H1 (cell line): Measurements from ENCODE around the gene FOXG1. TPM values are rescaled to one million over a fixed set of nuclear protein-coding genes. Genes with fewer than 3 reads are reported as not detected.

Experiments used
- CTCF ChIA-PET: fragments of 300-600 bp; sonication (Branson Sonifier 250); formaldehyde crosslinking; loops from one replicate; lab custom pipeline; 2021; ENCODE audit not compliant: partially characterized antibody; lab: Charles Lee
- POLR2A ChIA-PET: fragments of 300-600 bp; sonication (Branson Sonifier 250); formaldehyde crosslinking; loops from one replicate; lab custom pipeline; 2021; ENCODE audit warnings: inconsistent platforms; ENCODE audit not compliant: partially characterized antibody; lab: Charles Lee
- DNase-seq, 2 experiments: peaks; one replicate each; pipeline versions ENCODE4 v3.0.0 to v3.0.0-alpha.2; 2010 to 2022; ENCODE audit warnings: low spot score in 2 of 2, low read depth in 1 of 2, mixed read lengths in 1 of 2
- FAIRE-seq: peaks from 2 replicates; lab custom pipeline; 2011; peaks lifted over from hg19 to GRCh38; lab: Jason Lieb, UNC
- H2AFZ ChIP-seq: 2 replicates; pipeline ENCODE4 v1.8.1; 2012; ENCODE audit warnings: low read length, inconsistent platforms
- H2AK5ac ChIP-seq: 2 replicates; pipeline ENCODE4 v1.6.1; 2013; ENCODE audit warnings: low read depth, low read length
- H2BK120ac ChIP-seq: replicated peaks from 2 replicates; pipeline ENCODE3; 2013; ENCODE audit warnings: low read depth, low read length, inconsistent platforms
- H2BK12ac ChIP-seq: 2 replicates; pipeline ENCODE4 v1.6.1; 2013; ENCODE audit warnings: low read depth, low read length
- H2BK15ac ChIP-seq: 2 replicates; pipeline ENCODE4 v1.6.1; 2013; ENCODE audit warnings: low read length
- H2BK20ac ChIP-seq: 2 replicates; pipeline ENCODE4 v1.6.1; 2013; ENCODE audit warnings: low read length
- H2BK5ac ChIP-seq: 2 replicates; pipeline ENCODE4 v1.6.1; 2013; ENCODE audit warnings: low read depth, low read length
- H3K14ac ChIP-seq: 2 replicates; pipeline ENCODE4 v1.6.1; 2013; ENCODE audit warnings: inconsistent platforms; ENCODE audit not compliant: insufficient read length
- H3K18ac ChIP-seq: 2 replicates; pipeline ENCODE4 v1.6.1; 2013; ENCODE audit warnings: low read length; ENCODE audit errors: extremely low read depth
- H3K23ac ChIP-seq: 2 replicates; pipeline ENCODE4 v1.6.1; 2013; ENCODE audit warnings: inconsistent platforms; ENCODE audit not compliant: insufficient read length
- H3K23me2 ChIP-seq: 2 replicates; pipeline ENCODE4 v1.6.1; 2013; ENCODE audit warnings: low read depth, low read length
- H3K27ac ChIP-seq: 2 replicates; pipeline ENCODE4 v1.6.1; 2011; ENCODE audit warnings: low read depth, low read length, inconsistent platforms
- H3K27me3 ChIP-seq, 4 experiments: replicated peaks in 1 of 4; 1 replicate in 1 of 4; 2 replicates in 3 of 4; pipeline versions ENCODE4 v1.6.1 to v1.8.1; 2011 to 2013; ENCODE audit warnings: low read length in 3 of 4, mild to moderate bottlenecking in 3 of 4, inconsistent platforms in 2 of 4, mixed read lengths in 2 of 4, moderate library complexity in 1 of 4; ENCODE audit not compliant: control insufficient read depth in 3 of 4, insufficient read depth in 3 of 4; ENCODE audit errors: extremely low read depth in 1 of 4
- H3K36me3 ChIP-seq, 4 experiments: 2 replicates each; pipeline versions ENCODE4 v1.6.1 to v1.8.1; 2011 to 2013; ENCODE audit warnings: mild to moderate bottlenecking in 4 of 4, low read length in 3 of 4, moderate library complexity in 2 of 4, control low read depth in 1 of 4, inconsistent platforms in 1 of 4; ENCODE audit not compliant: insufficient read depth in 4 of 4, control insufficient read depth in 2 of 4
- H3K4ac ChIP-seq: replicated peaks from 2 replicates; pipeline ENCODE3; 2013; ENCODE audit warnings: low read length, low read depth, mixed read lengths, inconsistent platforms; ENCODE audit not compliant: insufficient read length
- H3K4me1 ChIP-seq, 4 experiments: replicated peaks in 1 of 4; 1 replicate in 1 of 4; 2 replicates in 3 of 4; pipeline versions ENCODE4 v1.6.1 to v1.8.1; 2011 to 2013; ENCODE audit warnings: low read length in 3 of 4, inconsistent platforms in 2 of 4, mixed read lengths in 1 of 4; ENCODE audit not compliant: insufficient read depth in 4 of 4, control insufficient read depth in 3 of 4
- H3K4me2 ChIP-seq, 2 experiments: 2 replicates each; pipeline versions ENCODE4 v1.6.1 to v1.8.1; 2011 to 2013; ENCODE audit warnings: low read depth in 2 of 2, low read length in 2 of 2, control low read depth in 1 of 2, inconsistent platforms in 1 of 2, mild to moderate bottlenecking in 1 of 2; ENCODE audit not compliant: insufficient read depth in 1 of 2
- H3K4me3 ChIP-seq, 4 experiments: fragments of 200-600, 300-600 bp in 1 of 4; sonication (generic), shearing (Covaris generic), sonication (Bioruptor Twin) in 1 of 4; 2 replicates each; pipeline versions ENCODE4 v1.5.1 to v1.8.1; 2011 to 2016; ENCODE audit warnings: low read length in 4 of 4, low read depth in 3 of 4, control low read depth in 2 of 4, inconsistent platforms in 2 of 4, mild to moderate bottlenecking in 2 of 4, mixed read lengths in 1 of 4, moderate library complexity in 1 of 4; ENCODE audit not compliant: insufficient read depth in 2 of 4; ENCODE audit errors: extremely low read depth in 1 of 4
- H3K56ac ChIP-seq: replicated peaks from 2 replicates; pipeline ENCODE3; 2013; ENCODE audit warnings: low read depth, mild to moderate bottlenecking, mixed read lengths, low read length, inconsistent platforms; ENCODE audit not compliant: insufficient read length
- H3K79me1 ChIP-seq: 2 replicates; pipeline ENCODE4 v1.6.1; 2013; ENCODE audit warnings: low read depth, low read length, control low read depth
- H3K79me2 ChIP-seq, 2 experiments: 2 replicates each; pipeline versions ENCODE4 v1.6.1 to v1.8.1; 2012 to 2013; ENCODE audit warnings: low read length in 2 of 2, mild to moderate bottlenecking in 2 of 2, inconsistent platforms in 1 of 2; ENCODE audit not compliant: insufficient read depth in 2 of 2, control insufficient read depth in 1 of 2
- H3K9ac ChIP-seq, 4 experiments: replicated peaks in 1 of 4; 1 replicate in 1 of 4; 2 replicates in 3 of 4; pipeline versions ENCODE4 v1.6.1 to v1.8.1; 2011 to 2013; ENCODE audit warnings: low read depth in 3 of 4, low read length in 3 of 4, control low read depth in 2 of 4, mild to moderate bottlenecking in 2 of 4, moderate library complexity in 2 of 4, inconsistent platforms in 1 of 4; ENCODE audit errors: extremely low read depth in 1 of 4
- H3K9me3 ChIP-seq, 2 experiments: 2 replicates each; pipeline versions ENCODE4 v1.6.1 to v1.8.1; 2012 to 2013; ENCODE audit warnings: mild to moderate bottlenecking in 2 of 2, moderate library complexity in 2 of 2, control low read depth in 1 of 2, inconsistent platforms in 1 of 2, low read depth in 1 of 2, low read length in 1 of 2, mixed read lengths in 1 of 2; ENCODE audit not compliant: insufficient read depth in 2 of 2
- H4K20me1 ChIP-seq, 2 experiments: replicated peaks in 1 of 2; 2 replicates each; pipeline versions ENCODE3 to v1.8.1; 2011 to 2013; ENCODE audit warnings: inconsistent platforms in 2 of 2, low read length in 2 of 2, mild to moderate bottlenecking in 1 of 2; ENCODE audit not compliant: insufficient read depth in 2 of 2, control insufficient read depth in 1 of 2
- H4K5ac ChIP-seq: 2 replicates; pipeline ENCODE4 v1.6.1; 2013; ENCODE audit warnings: low read length, low read depth, mixed read lengths, inconsistent platforms; ENCODE audit not compliant: insufficient read length
- H4K8ac ChIP-seq: 2 replicates; pipeline ENCODE4 v1.8.0; 2013; ENCODE audit warnings: mild to moderate bottlenecking, moderate library complexity, low read length, inconsistent platforms; ENCODE audit not compliant: insufficient read depth; ENCODE audit errors: extremely low read depth
- H4K91ac ChIP-seq: replicated peaks from 2 replicates; pipeline ENCODE3; 2013; ENCODE audit warnings: low read length, mixed read lengths, inconsistent platforms; ENCODE audit not compliant: insufficient read length
- POLR2AphosphoS5 ChIP-seq: IDR thresholded peaks from 2 replicates; pipeline ENCODE4 v1.6.1; 2011; ENCODE audit warnings: low read depth, low read length
- WGBS, 2 experiments: shearing (Covaris generic) in 1 of 2; methylation state at CpG; one replicate each; pipeline versions ENCODE4 v1.1.6 to v1.1.7; 2013 to 2015; ENCODE audit warnings: low lambda C conversion rate in 2 of 2, mixed read lengths in 2 of 2, inconsistent platforms in 1 of 2, low coverage in 1 of 2, missing lambda C conversion rate in 1 of 2; ENCODE audit not compliant: insufficient replicate concordance in 2 of 2, insufficient coverage in 1 of 2, insufficient read length in 1 of 2; ENCODE audit errors: extremely low coverage in 1 of 2, missing lambda C conversion rate in 1 of 2; 5-methylcytosine and 5-hydroxymethylcytosine counted together
- polyA plus RNA-seq, 7 experiments: library from polyadenylated mRNA; depleted of rRNA in 3 of 7; stranded (reverse) in 5 of 7; unstranded in 2 of 7; fragments of >200 nt in 5 of 7; fragments of 200-250 nt in 2 of 7; gene quantifications; 1 replicate in 5 of 7; 2 replicates in 1 of 7; 4 replicates in 1 of 7; pipeline versions ENCODE4 v1.2.1 to v1.2.3, GENCODE V29; 2011 to 2013; ENCODE audit warnings: missing spikeins in 2 of 7, mixed read lengths in 2 of 7
- total RNA-seq: library from RNA; stranded (reverse); fragmentation: NEBNext Ultra II Directional; extraction: Animal tissue kit (Norgen Biotek cat#: 25700); gene quantifications from 2 replicates; pipeline ENCODE4 v1.2.1, GENCODE V29; 2021

FOXG1 gene
- total and polyA plus RNA-seq, 2 of the 8 experiments (the other 6 are each of a cell fraction or from before 2014, with no cell fraction given): 0.03 to 0.24 TPM

DNA sequence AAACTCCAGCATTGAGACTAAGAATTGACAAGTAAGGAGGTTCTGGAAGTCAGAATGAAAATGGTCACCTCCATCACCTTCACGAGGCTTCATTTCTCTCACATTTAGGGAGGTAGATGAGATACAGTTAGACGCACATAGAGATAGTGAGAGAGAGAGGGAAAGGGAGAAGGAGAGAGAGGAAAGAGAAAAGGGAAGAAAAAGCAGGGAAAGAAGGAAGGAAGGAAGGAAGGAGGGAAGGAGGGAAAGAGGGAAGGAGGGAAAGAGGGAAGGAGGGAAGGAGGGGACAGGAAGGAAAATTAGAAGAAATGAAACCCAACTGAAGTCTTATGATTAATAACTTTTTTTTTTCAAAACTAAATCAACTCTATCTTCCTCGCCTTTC lies 10.7 kb upstream of the FOXG1 start:
- Histone ChIP-seq H3K23me2 (no peaks in the 10 kb centered on the region), H3K27ac (no peak overlapping the region), H3K79me1 (no peaks in the 10 kb centered on the region), H3K23ac (no peak overlapping the region), H3K18ac (no peak overlapping the region), H4K5ac (no peak overlapping the region), H4K8ac (no peak overlapping the region), H4K91ac (no peak overlapping the region), H2BK12ac (no peak overlapping the region), H2BK15ac (no peak overlapping the region), H3K4me2 (peak overlapping the region in 1 of 2 experiments; percentile 38; a peak in 2 of 4 replicates), H2BK120ac (no peak overlapping the region), H3K9me3 (no peaks in the 10 kb centered on the region), H3K4ac (no peak overlapping the region), H3K27me3 (peaks cover 58 to 66% (median 61%) of the 10 kb centered on the region in 4 experiments), H4K20me1 (peaks cover 4 to 17% of the 10 kb centered on the region in 2 experiments), H2BK20ac (no peak overlapping the region), H3K14ac (no peak overlapping the region), H3K4me1 (peaks cover 0 to 8% (median 4%) of the 10 kb centered on the region in 4 experiments; a peak in 5 of 7 replicates), H3K4me3 (no peak overlapping the region; a peak in 1 of 8 replicates), H2AK5ac (no peak overlapping the region), H2BK5ac (no peak overlapping the region), H3K56ac (no peak overlapping the region), H3K36me3 (peaks cover 0 to 3% (median 0%) of the 10 kb centered on the region in 4 experiments; a peak in 1 of 8 replicates), H3K79me2 (no peaks in the 10 kb centered on the region), H3K9ac (no peak overlapping the region), H2AFZ (no peak overlapping the region)
- WGBS, 2 experiments: 13% methylated on average over 3 of the region's 3 CpGs; no CpG with 5 or more reads in 1 of the 2 experiments
- DNase-seq (no peak), FAIRE-seq (no peak)
- ChIA-PET POLR2A (interaction anchor here (3.3 kb wide), 1 partner anchor 9 kb away, joined by 11 read pairs; no protein-coding TSS in a partner anchor), CTCF (interaction anchor here (0.8 to 7.3 kb wide), 11 partner anchors 9 to 1043 kb away, joined by 4 to 63 read pairs (median 9); partner anchors contain the start of gene FOXG1)
- no peak for TF ChIP-seq POLR2AphosphoS5
